WTC11 (cell line): ENCODE data around the gene DOCK7. TPM values are rescaled to one million over a fixed set of nuclear protein-coding genes. Genes with fewer than 3 reads are reported as not detected.

Experiments used
- ATAC-seq: fragments of 200-7000 bp; cut with Tn5 transposase; 2 replicates; pipeline ENCODE4 v1.10.0; 2021; ENCODE audit warnings: mild to moderate bottlenecking, moderate library complexity
- CTCF ChIA-PET: fragments of 300-600 bp; sonication (Branson Sonifier 250); formaldehyde crosslinking; loops from one replicate; lab custom pipeline; 2021; ENCODE audit warnings: antibody characterized with exemption; lab: Charles Lee
- POLR2A ChIA-PET: fragments of 350-600 bp; sonication (Branson Sonifier 250); formaldehyde crosslinking; loops from one replicate; lab custom pipeline; 2021; ENCODE audit warnings: antibody characterized with exemption; lab: Charles Lee
- DNase-seq: peaks from one replicate; pipeline ENCODE4 v3.0.0; 2021; ENCODE audit warnings: low spot score
- H3K27ac Mint-ChIP-seq: 2 replicates; pipeline ENCODE4 v1.8.0; 2021; ENCODE audit warnings: mixed read lengths
- H3K27me3 Mint-ChIP-seq: 2 replicates; pipeline ENCODE4 v1.8.0; 2021; ENCODE audit warnings: low read depth, mild to moderate bottlenecking, moderate library complexity, mixed read lengths
- H3K36me3 Mint-ChIP-seq: 2 replicates; pipeline ENCODE4 v1.8.0; 2021; ENCODE audit warnings: mixed read lengths
- H3K4me1 Mint-ChIP-seq: 2 replicates; pipeline ENCODE4 v1.8.0; 2022; ENCODE audit warnings: mixed read lengths
- H3K4me3 Mint-ChIP-seq: 2 replicates; pipeline ENCODE4 v1.8.0; 2021; ENCODE audit warnings: mild to moderate bottlenecking, moderate library complexity, mixed read lengths
- H3K9me3 Mint-ChIP-seq: 2 replicates; pipeline ENCODE4 v1.8.0; 2021; ENCODE audit warnings: mixed read lengths
- AFF4 ChIP-seq: sonication (generic); formaldehyde crosslinking; IDR thresholded peaks from 2 replicates; pipeline ENCODE4 v1.8.1; 2023; ENCODE audit warnings: mild to moderate bottlenecking, missing genetic modification reagents, borderline replicate concordance
- ATF6 ChIP-seq: sonication (generic); formaldehyde crosslinking; IDR thresholded peaks from 2 replicates; pipeline ENCODE4 v1.8.1; 2023; ENCODE audit warnings: mild to moderate bottlenecking, missing genetic modification reagents
- CBFB ChIP-seq: sonication (generic); formaldehyde crosslinking; IDR thresholded peaks from 2 replicates; pipeline ENCODE4 v1.8.1; 2022; ENCODE audit warnings: mild to moderate bottlenecking, low read depth, missing genetic modification reagents
- E2F4 ChIP-seq: sonication (generic); formaldehyde crosslinking; IDR thresholded peaks from 2 replicates; pipeline ENCODE4 v1.8.1; 2022; ENCODE audit warnings: low read depth, mild to moderate bottlenecking, moderate library complexity, missing genetic modification reagents, borderline replicate concordance
- FOXP1 ChIP-seq: sonication (generic); formaldehyde crosslinking; IDR thresholded peaks from 2 replicates; pipeline ENCODE4 v1.8.0; 2022; ENCODE audit warnings: missing genetic modification reagents, mild to moderate bottlenecking, moderate library complexity, borderline replicate concordance
- JAZF1 ChIP-seq: fragments of 250-450 bp; sonication (Bioruptor Pico); IDR thresholded peaks from 2 replicates; pipeline ENCODE4 v1.9.0; 2021; ENCODE audit warnings: moderate library complexity, mild to moderate bottlenecking, inconsistent platforms
- KAT7 ChIP-seq: sonication (generic); formaldehyde crosslinking; IDR thresholded peaks from 2 replicates; pipeline ENCODE4 v1.8.1; 2023; ENCODE audit warnings: missing genetic modification reagents, mild to moderate bottlenecking, borderline replicate concordance
- NFATC4 ChIP-seq: fragments of 250-450 bp; sonication (Bioruptor Pico); IDR thresholded peaks from 2 replicates; pipeline ENCODE4 v1.9.0; 2021; ENCODE audit warnings: mild to moderate bottlenecking
- NFE2L1 ChIP-seq: sonication (generic); formaldehyde crosslinking; IDR thresholded peaks from 2 replicates; pipeline ENCODE4 v1.8.1; 2023; ENCODE audit warnings: missing genetic modification reagents
- NFYB ChIP-seq: sonication (generic); formaldehyde crosslinking; conservative IDR thresholded peaks from 2 replicates; pipeline ENCODE4 v1.8.0; 2022; ENCODE audit warnings: low read depth, missing genetic modification reagents
- NR1H2 ChIP-seq: sonication (generic); formaldehyde crosslinking; IDR thresholded peaks from 2 replicates; pipeline ENCODE4 v1.9.0; 2021; ENCODE audit warnings: mild to moderate bottlenecking, moderate library complexity, missing genetic modification reagents
- PRRX2 ChIP-seq: fragments of 250-450 bp; sonication (Bioruptor Pico); IDR thresholded peaks from 2 replicates; pipeline ENCODE4 v1.8.0; 2021; ENCODE audit warnings: mild to moderate bottlenecking
- RORB ChIP-seq: fragments of 250-450 bp; sonication (Bioruptor Pico); IDR thresholded peaks from 2 replicates; pipeline ENCODE4 v1.9.0; 2021; ENCODE audit warnings: mild to moderate bottlenecking
- STAT6 ChIP-seq: sonication (generic); formaldehyde crosslinking; conservative IDR thresholded peaks from 2 replicates; pipeline ENCODE4 v1.8.1; 2023; ENCODE audit warnings: mild to moderate bottlenecking, low read depth, missing genetic modification reagents, moderate library complexity
- TEAD1 ChIP-seq: sonication (generic); formaldehyde crosslinking; IDR thresholded peaks from 2 replicates; pipeline ENCODE4 v1.8.0; 2022; ENCODE audit warnings: mild to moderate bottlenecking, missing genetic modification reagents
- USF1 ChIP-seq: sonication (generic); formaldehyde crosslinking; IDR thresholded peaks from 2 replicates; pipeline ENCODE4 v1.8.0; 2022; ENCODE audit warnings: mild to moderate bottlenecking, missing genetic modification reagents
- ZNF121 ChIP-seq: sonication (generic); formaldehyde crosslinking; IDR thresholded peaks from 2 replicates; pipeline ENCODE4 v1.8.0; 2023; ENCODE audit warnings: missing genetic modification reagents
- ZNF263 ChIP-seq: sonication (generic); formaldehyde crosslinking; IDR thresholded peaks from 2 replicates; pipeline ENCODE4 v1.8.1; 2022; ENCODE audit warnings: low read depth, mild to moderate bottlenecking, moderate library complexity, missing genetic modification reagents
- ZNF396 ChIP-seq: fragments of 250-450 bp; sonication (Bioruptor Pico); IDR thresholded peaks from 2 replicates; pipeline ENCODE4 v1.8.0; 2021; ENCODE audit warnings: mild to moderate bottlenecking, moderate library complexity, borderline replicate concordance
- ZNF423 ChIP-seq: fragments of 250-450 bp; sonication (Bioruptor Pico); IDR thresholded peaks from 2 replicates; pipeline ENCODE4 v2.1.2; 2022; ENCODE audit warnings: mild to moderate bottlenecking, moderate library complexity
- ZNF671 ChIP-seq: fragments of 250-450 bp; sonication (Bioruptor Pico); IDR thresholded peaks from 2 replicates; pipeline ENCODE4 v1.8.0; 2021; ENCODE audit warnings: mild to moderate bottlenecking
- total RNA-seq: library from RNA; stranded (reverse); gene quantifications from 3 replicates; pipeline ENCODE4 v1.2.3, GENCODE V29; 2021

Gene DOCK7
- total RNA-seq, 1 experiment from 2014 or later, result 34.2 TPM

DNA sequence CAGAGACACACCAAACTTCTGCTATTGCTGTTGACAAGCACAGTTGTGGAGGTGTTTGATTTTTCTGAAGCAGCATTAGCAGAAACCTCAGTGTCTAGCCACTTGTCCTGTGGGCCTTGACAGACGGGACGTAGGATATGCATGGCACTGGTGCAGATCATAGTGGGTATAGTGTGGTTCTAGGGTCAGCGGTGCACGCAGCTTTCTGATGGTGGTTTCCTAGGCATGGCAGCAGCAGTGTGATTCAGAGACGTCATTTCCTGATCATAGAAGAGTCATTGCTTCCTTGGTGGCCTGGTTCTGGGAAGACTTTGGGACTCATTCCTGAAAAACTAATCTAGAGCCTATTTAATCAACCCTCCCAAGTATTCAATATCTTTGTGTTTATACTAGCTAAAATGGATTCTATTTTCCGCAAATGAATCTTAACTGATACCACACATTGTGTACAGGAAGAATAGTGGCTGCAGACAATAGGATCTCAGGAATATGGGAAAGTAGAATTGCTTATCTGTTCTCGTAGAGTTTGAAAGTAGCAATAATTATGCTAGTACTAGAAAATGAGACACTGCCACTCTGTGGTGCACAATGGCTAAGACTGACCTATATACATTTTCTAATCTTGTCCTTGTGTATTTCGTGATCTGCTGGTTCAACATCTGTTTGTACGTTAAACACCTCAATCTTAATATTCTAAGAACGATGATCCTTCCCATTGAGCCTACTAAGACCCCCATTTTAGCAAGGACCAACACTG lies 254.1 kb downstream of the DOCK7 start (continued):
- no peak for TF ChIP-seq KAT7 (CRISPR knock-in tag)
- TF ChIP-seq STAT6 (CRISPR knock-in tag), result no peak
- TF ChIP-seq E2F4 (CRISPR knock-in tag), result no peak
- TF ChIP-seq ZNF121 (CRISPR knock-in tag), result no peak
- no peak for TF ChIP-seq JAZF1 (CRISPR knock-in tag)

GRCh38 chr1:62429581-62429980 lies 258.6 kb downstream of the DOCK7 start:
- TF ChIP-seq USF1, result no peak
- Mint-ChIP-seq H3K4me3 (no peak overlapping the region), H3K36me3 (no peaks in the 10 kb centered on the region), H3K27me3 (no peaks in the 10 kb centered on the region; the same call in 1 of the 2 replicates), H3K9me3 (peaks cover 3% of the 10 kb centered on the region; the same call in 1 of the 2 replicates), H3K27ac (no peak overlapping the region), H3K4me1 (0 out of 2 replicates have a peak, but pooled peaks cover under 1% of the 10 kb centered on the region)
- no peak for ATAC-seq
- DNase-seq, result no peak
- ChIA-PET CTCF (no interaction called here), POLR2A (no interaction called here)

- peaks cover 3% of the 10 kb centered on the region; the same call in 1 of the 2 replicates for H3K4me1 Mint-ChIP-seq
- CTCF ChIA-PET, result no interaction called here
- POLR2A ChIA-PET, result no interaction called here
- H3K36me3 Mint-ChIP-seq, result no peaks in the 10 kb centered on the region
- H3K27ac Mint-ChIP-seq, result no peak overlapping the region
- no peaks in the 10 kb centered on the region; the same call in 1 of the 2 replicates for H3K27me3 Mint-ChIP-seq
- DNase-seq (no peak), ATAC-seq (no peak)
- peaks cover 3% of the 10 kb centered on the region; the same call in 1 of the 2 replicates for H3K9me3 Mint-ChIP-seq
- no peak overlapping the region for H3K4me3 Mint-ChIP-seq
- TF ChIP-seq ZNF263 (CRISPR knock-in tag), result no peak
- no peak for TF ChIP-seq NFYB
- no peak for TF ChIP-seq CBFB (CRISPR knock-in tag)
- no peak for TF ChIP-seq AFF4
- TF ChIP-seq NFE2L1, result no peak
- no peak for TF ChIP-seq ZNF671 (CRISPR knock-in tag)
- no peak for TF ChIP-seq ATF6 (CRISPR knock-in tag)
- no peak for TF ChIP-seq NFATC4 (CRISPR knock-in tag)
- no peak for TF ChIP-seq ZNF423
- no peak for TF ChIP-seq RORB (CRISPR knock-in tag)
- no peak for TF ChIP-seq PRRX2 (CRISPR knock-in tag)
- TF ChIP-seq NR1H2 (CRISPR knock-in tag), result no peak
- TF ChIP-seq TEAD1 (CRISPR knock-in tag), result no peak
- TF ChIP-seq JAZF1 (CRISPR knock-in tag), result no peak
- no peak for TF ChIP-seq FOXP1 (CRISPR knock-in tag)
- no peak for TF ChIP-seq ZNF396
Observed at GRCh38 chr1:62428351-62428750, 259.8 kb downstream of the DOCK7 start.
